ENCODE measurements around the gene RBPJ. TPM values are rescaled to one million over a fixed set of nuclear protein-coding genes. Genes with fewer than 3 reads are reported as not detected.

RBPJ gene
- total RNA-seq, 2 donors from 2014 or later = 71.1 to 78.0 TPM

DNA sequence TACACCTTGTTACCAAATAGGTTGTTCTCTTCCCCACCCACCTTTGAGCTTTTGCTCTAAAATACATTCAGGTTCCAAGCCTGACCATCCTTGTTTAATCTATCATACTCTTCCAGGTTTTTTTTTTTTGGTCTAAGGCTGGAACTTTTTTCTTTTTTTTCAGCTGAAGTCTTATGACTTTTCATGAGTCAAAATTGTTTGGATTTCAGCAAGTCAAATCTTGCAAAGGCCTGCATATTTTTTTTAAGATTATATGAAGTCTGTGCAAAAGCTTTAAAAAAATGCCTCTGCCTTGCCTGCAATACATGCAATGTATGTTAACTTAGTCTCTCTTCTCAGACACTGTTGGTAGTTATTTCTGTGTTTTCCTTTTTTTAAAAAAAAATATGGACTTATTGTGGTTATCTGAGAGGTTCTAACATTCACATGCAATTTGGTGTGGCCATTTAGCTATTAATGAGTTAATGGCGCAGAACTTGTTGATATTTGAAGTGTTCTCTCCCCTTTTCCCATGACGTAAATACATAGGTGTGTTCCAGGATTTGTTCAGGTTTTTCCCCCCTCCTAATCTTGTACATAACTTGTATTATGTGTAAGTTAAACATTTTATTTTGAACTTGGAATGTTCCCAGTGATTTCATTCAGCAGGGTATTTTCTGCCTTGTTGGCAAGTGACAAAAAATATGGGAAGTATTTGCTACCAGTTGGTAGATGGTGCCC is 110.8 kb downstream of the RBPJ start:
- no peaks in the 10 kb centered on the region for H3K4me1 ChIP-seq (ENCODE audit: control insufficient read depth, insufficient read depth, low read length)
- WGBS, 2 experiments (ENCODE audit: insufficient coverage in 1 of 2, insufficient read length in 1 of 2) = 95% methylated on average over 1 of the region's 2 CpGs; no CpG with 5 or more reads in 1 of the 2 experiments
- H3K27ac ChIP-seq (ENCODE audit: low read depth, low read length) = no peak overlapping the region
- Mint-ChIP-seq H3K4me3 (no peak overlapping the region), H3K27ac (no peak overlapping the region), H3K36me3 (ENCODE audit: low read depth) (peaks cover 44% of the 10 kb centered on the region), H3K9me3 (no peaks in the 10 kb centered on the region), H3K4me1 (peaks cover 8% of the 10 kb centered on the region), H3K27me3 (ENCODE audit: insufficient read depth) (no peaks in the 10 kb centered on the region)
- H3K9me3 ChIP-seq (ENCODE audit: control insufficient read depth, low read length) = no peaks in the 10 kb centered on the region
- H3K9ac ChIP-seq (ENCODE audit: extremely low read depth, low read length, poor library complexity, severe bottlenecking) = no peak overlapping the region
- H3K4me3 ChIP-seq (ENCODE audit: low read length) = no peak overlapping the region
- H3K36me3 ChIP-seq (ENCODE audit: control insufficient read depth, insufficient read depth, low read length) = peaks cover 54% of the 10 kb centered on the region
- DNase-seq = no peak
- no peaks in the 10 kb centered on the region for H3K27me3 ChIP-seq (ENCODE audit: control insufficient read depth, insufficient read depth, low read length, poor library complexity, severe bottlenecking)
- TF ChIP-seq, protein P1, sequence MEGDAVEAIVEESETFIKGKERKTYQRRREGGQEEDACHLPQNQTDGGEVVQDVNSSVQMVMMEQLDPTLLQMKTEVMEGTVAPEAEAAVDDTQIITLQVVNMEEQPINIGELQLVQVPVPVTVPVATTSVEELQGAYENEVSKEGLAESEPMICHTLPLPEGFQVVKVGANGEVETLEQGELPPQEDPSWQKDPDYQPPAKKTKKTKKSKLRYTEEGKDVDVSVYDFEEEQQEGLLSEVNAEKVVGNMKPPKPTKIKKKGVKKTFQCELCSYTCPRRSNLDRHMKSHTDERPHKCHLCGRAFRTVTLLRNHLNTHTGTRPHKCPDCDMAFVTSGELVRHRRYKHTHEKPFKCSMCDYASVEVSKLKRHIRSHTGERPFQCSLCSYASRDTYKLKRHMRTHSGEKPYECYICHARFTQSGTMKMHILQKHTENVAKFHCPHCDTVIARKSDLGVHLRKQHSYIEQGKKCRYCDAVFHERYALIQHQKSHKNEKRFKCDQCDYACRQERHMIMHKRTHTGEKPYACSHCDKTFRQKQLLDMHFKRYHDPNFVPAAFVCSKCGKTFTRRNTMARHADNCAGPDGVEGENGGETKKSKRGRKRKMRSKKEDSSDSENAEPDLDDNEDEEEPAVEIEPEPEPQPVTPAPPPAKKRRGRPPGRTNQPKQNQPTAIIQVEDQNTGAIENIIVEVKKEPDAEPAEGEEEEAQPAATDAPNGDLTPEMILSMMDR (conservative IDR thresholded peaks at IDR 0.05) = no peak

DNA sequence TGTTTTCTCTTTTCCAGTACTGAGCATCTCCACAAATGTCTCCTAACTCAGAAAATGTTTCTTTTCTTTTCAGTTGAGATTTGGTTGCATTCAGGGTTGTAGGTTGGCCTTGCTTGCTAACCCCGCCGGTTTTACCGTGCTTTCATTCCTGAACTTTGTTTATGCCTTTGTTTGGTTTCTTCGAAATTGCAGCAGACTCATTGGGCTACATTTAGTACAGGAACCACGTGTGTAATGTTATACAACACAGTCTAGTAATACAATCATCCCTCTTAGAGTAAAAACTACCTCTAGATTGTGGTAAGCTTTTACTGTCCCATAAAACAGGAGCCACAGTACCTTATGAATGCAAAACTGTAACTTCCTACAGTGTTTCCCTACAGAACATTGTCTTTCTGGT is 111.6 kb downstream of the RBPJ start:
- no peak overlapping the region for H3K27ac ChIP-seq (ENCODE audit: low read depth, low read length)
- no peak overlapping the region for H3K4me3 ChIP-seq (ENCODE audit: low read length)
- peaks cover 8% of the 10 kb centered on the region for H3K4me1 Mint-ChIP-seq
- no peak overlapping the region for H3K4me3 Mint-ChIP-seq
- no peaks in the 10 kb centered on the region for H3K9me3 Mint-ChIP-seq
- WGBS, 2 experiments (ENCODE audit: insufficient coverage in 1 of 2, insufficient read length in 1 of 2) = 91% methylated on average over 5 of the region's 5 CpGs; no CpG with 5 or more reads in 1 of the 2 experiments
- no peaks in the 10 kb centered on the region for H3K27me3 Mint-ChIP-seq (ENCODE audit: insufficient read depth)
- H3K4me1 ChIP-seq (ENCODE audit: control insufficient read depth, insufficient read depth, low read length) = no peaks in the 10 kb centered on the region
- no peak overlapping the region for H3K9ac ChIP-seq (ENCODE audit: extremely low read depth, low read length, poor library complexity, severe bottlenecking)
- H3K36me3 Mint-ChIP-seq (ENCODE audit: low read depth) = peaks cover 51% of the 10 kb centered on the region
- H3K27me3 ChIP-seq (ENCODE audit: control insufficient read depth, insufficient read depth, low read length, poor library complexity, severe bottlenecking) = no peaks in the 10 kb centered on the region
- H3K27ac Mint-ChIP-seq = no peak overlapping the region
- TF ChIP-seq, protein P1 (conservative IDR thresholded peaks at IDR 0.05) = no peak
- no peak for DNase-seq
- H3K9me3 ChIP-seq (ENCODE audit: control insufficient read depth, low read length) = no peaks in the 10 kb centered on the region
- peaks cover 55% of the 10 kb centered on the region for H3K36me3 ChIP-seq (ENCODE audit: control insufficient read depth, insufficient read depth, low read length)

DNA sequence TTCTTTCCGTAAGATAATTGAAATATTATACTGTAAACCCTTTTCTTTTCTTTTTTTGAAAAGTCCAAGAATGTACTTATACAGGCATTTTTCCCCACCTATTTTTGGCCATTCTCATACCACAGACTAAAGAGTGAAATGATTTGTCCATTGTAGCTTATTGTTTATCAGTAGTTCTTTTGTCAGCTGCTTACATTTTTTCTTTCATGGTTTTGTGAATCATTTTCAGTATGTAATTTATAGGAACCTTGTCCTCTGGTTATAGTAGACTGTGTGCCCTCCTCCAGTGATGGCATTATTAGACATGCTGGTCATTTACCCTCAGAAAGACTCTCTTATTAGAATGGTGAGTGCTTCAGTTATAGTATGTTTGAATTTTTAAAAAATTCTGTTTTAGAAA is 112.7 kb downstream of the RBPJ start:
- H3K9me3 Mint-ChIP-seq = no peaks in the 10 kb centered on the region
- peak overlapping the region; percentile 40 for H3K27ac Mint-ChIP-seq
- no peak overlapping the region for H3K9ac ChIP-seq (ENCODE audit: extremely low read depth, low read length, poor library complexity, severe bottlenecking)
- H3K36me3 ChIP-seq (ENCODE audit: control insufficient read depth, insufficient read depth, low read length) = peaks cover 60% of the 10 kb centered on the region
- H3K4me3 ChIP-seq (ENCODE audit: low read length) = no peak overlapping the region
- peaks cover 8% of the 10 kb centered on the region for H3K4me1 Mint-ChIP-seq
- H3K27ac ChIP-seq (ENCODE audit: low read depth, low read length) = no peak overlapping the region
- H3K27me3 Mint-ChIP-seq (ENCODE audit: insufficient read depth) = no peaks in the 10 kb centered on the region
- no peak for DNase-seq
- no peaks in the 10 kb centered on the region for H3K9me3 ChIP-seq (ENCODE audit: control insufficient read depth, low read length)
- H3K27me3 ChIP-seq (ENCODE audit: control insufficient read depth, insufficient read depth, low read length, poor library complexity, severe bottlenecking) = no peaks in the 10 kb centered on the region
- no peak overlapping the region for H3K4me3 Mint-ChIP-seq
- peaks cover 53% of the 10 kb centered on the region for H3K36me3 Mint-ChIP-seq (ENCODE audit: low read depth)
- TF ChIP-seq, protein P1 (conservative IDR thresholded peaks at IDR 0.05) = no peak
- WGBS, 2 experiments (ENCODE audit: insufficient coverage in 1 of 2, insufficient read length in 1 of 2) = 80% methylated on average over 1 of the region's 1 CpG; no CpG with 5 or more reads in 1 of the 2 experiments
- no peaks in the 10 kb centered on the region for H3K4me1 ChIP-seq (ENCODE audit: control insufficient read depth, insufficient read depth, low read length)

Data from endodermal cell (in vitro differentiated cells).